H9 (cell line): ENCODE data around the gene REG3G. TPM values are rescaled to one million over a fixed set of nuclear protein-coding genes. Genes with fewer than 3 reads are reported as not detected.

Source experiments
- DNase-seq: peaks from one replicate; pipeline ENCODE4 v3.0.0-alpha.2; 2017
- H2AFZ ChIP-seq: one replicate; pipeline ENCODE4 v1.6.1; 2013; ENCODE audit warnings: mild to moderate bottlenecking, low read length, control low read depth, moderate library complexity
- H2AK5ac ChIP-seq: 2 replicates; pipeline ENCODE4 v1.6.1; 2013; ENCODE audit warnings: low read length, control low read depth, mixed read lengths; ENCODE audit not compliant: insufficient read length
- H2BK120ac ChIP-seq: one replicate; pipeline ENCODE4 v1.6.1; 2013; ENCODE audit warnings: low read depth, mild to moderate bottlenecking, low read length, control low read depth, inconsistent platforms; ENCODE audit not compliant: poor library complexity, severe bottlenecking
- H2BK12ac ChIP-seq: 2 replicates; pipeline ENCODE4 v1.6.1; 2013; ENCODE audit warnings: low read length, control low read depth, mixed read lengths, low read depth; ENCODE audit not compliant: insufficient read length
- H2BK15ac ChIP-seq: 2 replicates; pipeline ENCODE4 v1.6.1; 2013; ENCODE audit warnings: low read depth, low read length, control low read depth
- H2BK20ac ChIP-seq: one replicate; pipeline ENCODE4 v1.6.1; 2013; ENCODE audit warnings: low read depth, mild to moderate bottlenecking, low read length, control low read depth, inconsistent platforms; ENCODE audit not compliant: poor library complexity, severe bottlenecking
- H2BK5ac ChIP-seq: 2 replicates; pipeline ENCODE4 v1.6.1; 2013; ENCODE audit warnings: low read length, control low read depth, mixed read lengths; ENCODE audit not compliant: insufficient read length
- H3K14ac ChIP-seq: 2 replicates; pipeline ENCODE4 v1.6.1; 2013; ENCODE audit warnings: low read length, control low read depth; ENCODE audit not compliant: insufficient read depth
- H3K18ac ChIP-seq: 2 replicates; pipeline ENCODE4 v1.6.1; 2013; ENCODE audit warnings: low read depth, mild to moderate bottlenecking, mixed read lengths, low read length, control low read depth; ENCODE audit not compliant: insufficient read length
- H3K23ac ChIP-seq: 2 replicates; pipeline ENCODE4 v1.6.1; 2013; ENCODE audit warnings: low read length, control low read depth, mixed read lengths, low read depth; ENCODE audit not compliant: insufficient read length
- H3K23me2 ChIP-seq: 2 replicates; pipeline ENCODE4 v1.6.1; 2013; ENCODE audit warnings: low read depth, mild to moderate bottlenecking, mixed read lengths, low read length, control low read depth; ENCODE audit not compliant: insufficient read length, poor library complexity, severe bottlenecking
- H3K27ac ChIP-seq: 2 replicates; pipeline ENCODE4 v1.5.1; 2013; ENCODE audit warnings: low read length, control low read depth, mixed read lengths, low read depth; ENCODE audit not compliant: insufficient read length
- H3K27me3 ChIP-seq: 2 replicates; pipeline ENCODE4 v1.6.1; 2013; ENCODE audit warnings: low read length, control low read depth, inconsistent platforms; ENCODE audit not compliant: insufficient read depth
- H3K4ac ChIP-seq: 2 replicates; pipeline ENCODE4 v1.6.1; 2013; ENCODE audit warnings: low read depth, mild to moderate bottlenecking, control low read depth, inconsistent platforms, low read length, moderate library complexity
- H3K4me1 ChIP-seq: 2 replicates; pipeline ENCODE4 v1.6.1; 2013; ENCODE audit warnings: low read length, control low read depth, inconsistent platforms; ENCODE audit not compliant: insufficient read depth
- H3K4me2 ChIP-seq: 2 replicates; pipeline ENCODE4 v1.6.1; 2013; ENCODE audit warnings: low read length, control low read depth, mixed read lengths; ENCODE audit not compliant: insufficient read length, insufficient read depth
- H3K56ac ChIP-seq: 2 replicates; pipeline ENCODE4 v1.6.1; 2013; ENCODE audit warnings: low read depth, mild to moderate bottlenecking, mixed read lengths, low read length, control low read depth; ENCODE audit not compliant: insufficient read length
- H3K79me1 ChIP-seq: 2 replicates; pipeline ENCODE4 v1.6.1; 2013; ENCODE audit warnings: low read depth, mild to moderate bottlenecking, moderate library complexity, low read length, control low read depth, inconsistent platforms; ENCODE audit not compliant: insufficient read depth, poor library complexity, severe bottlenecking
- H3K79me2 ChIP-seq: 2 replicates; pipeline ENCODE4 v1.6.1; 2013; ENCODE audit warnings: low read length, control low read depth, inconsistent platforms; ENCODE audit not compliant: insufficient read depth
- H3K9ac ChIP-seq: 2 replicates; pipeline ENCODE4 v1.6.1; 2013; ENCODE audit warnings: low read length, control low read depth, mixed read lengths; ENCODE audit not compliant: insufficient read length; ENCODE audit errors: extremely low read depth
- H3K9me3 ChIP-seq: one replicate; pipeline ENCODE4 v1.6.1; 2013; ENCODE audit warnings: low read depth, low read length, inconsistent platforms; ENCODE audit not compliant: control insufficient read depth
- H3T11ph ChIP-seq: one replicate; pipeline ENCODE4 v1.6.1; 2013; ENCODE audit warnings: mild to moderate bottlenecking, low read length, control low read depth, inconsistent platforms
- H4K20me1 ChIP-seq: one replicate; pipeline ENCODE4 v1.6.1; 2013; ENCODE audit not compliant: control insufficient read depth, insufficient read length, insufficient read depth
- H4K5ac ChIP-seq: 2 replicates; pipeline ENCODE4 v1.6.1; 2013; ENCODE audit warnings: low read depth, mild to moderate bottlenecking, mixed read lengths, low read length, control low read depth; ENCODE audit not compliant: insufficient read length
- H4K8ac ChIP-seq: replicated peaks from 2 replicates; pipeline ENCODE4 v1.6.1; 2013; ENCODE audit warnings: low read length, control low read depth, mixed read lengths, low read depth; ENCODE audit not compliant: insufficient read length
- H4K91ac ChIP-seq: 2 replicates; pipeline ENCODE4 v1.6.1; 2013; ENCODE audit warnings: low read depth, mild to moderate bottlenecking, moderate library complexity, mixed read lengths, low read length, control low read depth; ENCODE audit not compliant: insufficient read length
- H3K27ac Mint-ChIP-seq, 3 experiments: 2 replicates in 2 of 3; 3 replicates in 1 of 3; pipeline ENCODE4 v1.8.0; 2020 to 2021; ENCODE audit warnings: mixed read lengths in 3 of 3, mild to moderate bottlenecking in 1 of 3, moderate library complexity in 1 of 3
- H3K27me3 Mint-ChIP-seq: 2 replicates; pipeline ENCODE4 v1.8.0; 2021; ENCODE audit warnings: low read depth, mild to moderate bottlenecking, moderate library complexity, mixed read lengths
- H3K36me3 Mint-ChIP-seq, 3 experiments: 2 replicates in 2 of 3; 3 replicates in 1 of 3; pipeline ENCODE4 v1.8.0; 2020 to 2021; ENCODE audit warnings: low read depth in 3 of 3, mixed read lengths in 3 of 3; ENCODE audit not compliant: insufficient read depth in 1 of 3
- H3K4me1 Mint-ChIP-seq, 2 experiments: 2 replicates each; pipeline ENCODE4 v1.8.0; 2020; ENCODE audit warnings: mixed read lengths in 2 of 2
- H3K4me3 Mint-ChIP-seq, 2 experiments: 2 replicates in 1 of 2; 3 replicates in 1 of 2; pipeline ENCODE4 v1.8.0; 2020 to 2021; ENCODE audit warnings: mild to moderate bottlenecking in 2 of 2, mixed read lengths in 2 of 2, moderate library complexity in 1 of 2
- H3K9me3 Mint-ChIP-seq, 2 experiments: 2 replicates in 1 of 2; 3 replicates in 1 of 2; pipeline ENCODE4 v1.8.0; 2020; ENCODE audit warnings: mild to moderate bottlenecking in 2 of 2, mixed read lengths in 2 of 2, moderate library complexity in 1 of 2
- CTCF ChIP-seq: fragments of 200-600 bp; sonication (generic); conservative IDR thresholded peaks from 3 replicates; pipeline ENCODE4 v1.8.0; 2021; ENCODE audit warnings: antibody characterized with exemption, mild to moderate bottlenecking
- WGBS: extraction: QIAGEN DNeasy Blood & Tissue Kit; methylation state at CpG from one replicate; pipeline ENCODE4 v1.1.7; 2013; ENCODE audit warnings: missing lambda C conversion rate, low lambda C conversion rate, mixed read lengths; ENCODE audit not compliant: insufficient read length; ENCODE audit errors: extremely low coverage; 5-methylcytosine and 5-hydroxymethylcytosine counted together
- total RNA-seq: library from RNA; stranded (reverse); gene quantifications from 2 replicates; pipeline ENCODE4 v1.2.1, GENCODE V29; 2021

Gene REG3G
- total RNA-seq, 1 experiment from 2014 or later, result not detected

- no peak for TF ChIP-seq CTCF
- Histone ChIP-seq H2BK20ac (no peak overlapping the region), H3K27me3 (no peaks in the 10 kb centered on the region), H2BK15ac (no peak overlapping the region), H3T11ph (no peak overlapping the region), H3K4me2 (no peak overlapping the region), H4K91ac (no peak overlapping the region), H2BK12ac (no peak overlapping the region), H3K9ac (no peak overlapping the region), H3K56ac (no peak overlapping the region), H4K8ac (no peak overlapping the region), H3K14ac (no peak overlapping the region), H3K79me2 (no peaks in the 10 kb centered on the region), H3K23me2 (no peaks in the 10 kb centered on the region), H2AK5ac (no peak overlapping the region), H3K18ac (no peak overlapping the region), H4K5ac (no peak overlapping the region), H3K23ac (no peak overlapping the region), H2BK120ac (no peak overlapping the region), H3K4me1 (no peaks in the 10 kb centered on the region), H3K4ac (no peak overlapping the region), H3K27ac (no peak overlapping the region), H4K20me1 (no peaks in the 10 kb centered on the region), H2AFZ (no peak overlapping the region), H3K79me1 (no peaks in the 10 kb centered on the region), H3K9me3 (no peaks in the 10 kb centered on the region), H2BK5ac (no peak overlapping the region)
- Mint-ChIP-seq H3K36me3 (no peaks in the 10 kb centered on the region), H3K27ac (no peak overlapping the region), H3K27me3 (no peaks in the 10 kb centered on the region; the same call in 1 of the 2 replicates), H3K4me1 (no peaks in the 10 kb centered on the region; a peak in 1 of 4 replicates), H3K9me3 (no peaks in the 10 kb centered on the region; a peak in 1 of 5 replicates), H3K4me3 (no peak overlapping the region)
- no CpG with 5 or more reads among the region's 5 CpGs for WGBS
- no peak for DNase-seq
These were observed 20.8 kb upstream of the REG3G start for GRCh38 chr2:79004680-79005079.
